Measurements from ENCODE around the gene PLD2.
A peak's percentile ranks its signal among the peaks of the same experiment; 100 is the strongest.

The PLD2 gene

GRCh38 chr17:4789951-4790704, 16.8 kb upstream of the PLD2 start:
- H2AFZ ChIP-seq (ENCODE audit: low read length) = peak overlapping the region; percentile 93
- H3K4me2 ChIP-seq (ENCODE audit: low read depth, low read length) = peak overlapping the region; percentile 91
- no peaks in the 10 kb centered on the region for H3K9me2 ChIP-seq (replicated peaks; ENCODE audit: insufficient read depth, low read length)
- peak overlapping the region; percentile 74 for H3K4me3 ChIP-seq (ENCODE audit: low read length)
- peaks cover 3% of the 10 kb centered on the region for H3K4me1 ChIP-seq (ENCODE audit: low read length)
- H3K36me3 ChIP-seq (replicated peaks; ENCODE audit: insufficient read depth, low read length) = no peaks in the 10 kb centered on the region
- peak overlapping the region; percentile 73 for H3K9ac ChIP-seq (ENCODE audit: low read length)
- H3K79me2 ChIP-seq (ENCODE audit: low read length) = no peaks in the 10 kb centered on the region
- H3F3A ChIP-seq (ENCODE audit: insufficient read depth, low read length) = no peaks in the 10 kb centered on the region
- H3K9me3 ChIP-seq (replicated peaks; ENCODE audit: insufficient read depth, low read length) = no peaks in the 10 kb centered on the region
- H3K27ac ChIP-seq (ENCODE audit: low read length) = peak overlapping the region; percentile 71
- peak; percentile 85 for DNase-seq
- peaks cover 29% of the 10 kb centered on the region for H3K27me3 ChIP-seq (replicated peaks; ENCODE audit: insufficient read depth, low read length)
- H4K20me1 ChIP-seq (ENCODE audit: insufficient read depth, low read length) = no peaks in the 10 kb centered on the region
- TF ChIP-seq EZH2 (optimal IDR thresholded peaks at IDR 0.05; ENCODE audit: low read depth, low read length) = no peak
- TF ChIP-seq, protein P1, sequence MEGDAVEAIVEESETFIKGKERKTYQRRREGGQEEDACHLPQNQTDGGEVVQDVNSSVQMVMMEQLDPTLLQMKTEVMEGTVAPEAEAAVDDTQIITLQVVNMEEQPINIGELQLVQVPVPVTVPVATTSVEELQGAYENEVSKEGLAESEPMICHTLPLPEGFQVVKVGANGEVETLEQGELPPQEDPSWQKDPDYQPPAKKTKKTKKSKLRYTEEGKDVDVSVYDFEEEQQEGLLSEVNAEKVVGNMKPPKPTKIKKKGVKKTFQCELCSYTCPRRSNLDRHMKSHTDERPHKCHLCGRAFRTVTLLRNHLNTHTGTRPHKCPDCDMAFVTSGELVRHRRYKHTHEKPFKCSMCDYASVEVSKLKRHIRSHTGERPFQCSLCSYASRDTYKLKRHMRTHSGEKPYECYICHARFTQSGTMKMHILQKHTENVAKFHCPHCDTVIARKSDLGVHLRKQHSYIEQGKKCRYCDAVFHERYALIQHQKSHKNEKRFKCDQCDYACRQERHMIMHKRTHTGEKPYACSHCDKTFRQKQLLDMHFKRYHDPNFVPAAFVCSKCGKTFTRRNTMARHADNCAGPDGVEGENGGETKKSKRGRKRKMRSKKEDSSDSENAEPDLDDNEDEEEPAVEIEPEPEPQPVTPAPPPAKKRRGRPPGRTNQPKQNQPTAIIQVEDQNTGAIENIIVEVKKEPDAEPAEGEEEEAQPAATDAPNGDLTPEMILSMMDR (IDR thresholded peaks at IDR 0.05; ENCODE audit: low read length) = peak; percentile 73

GRCh38 chr17:4790705-4791088, 16.3 kb upstream of the PLD2 start:
- Histone ChIP-seq H4K20me1 (ENCODE audit: insufficient read depth, low read length) (no peaks in the 10 kb centered on the region), H3K27me3 (replicated peaks; ENCODE audit: insufficient read depth, low read length) (peaks cover 23% of the 10 kb centered on the region), H2AFZ (ENCODE audit: low read length) (peak overlapping the region; percentile 90), H3F3A (ENCODE audit: insufficient read depth, low read length) (no peaks in the 10 kb centered on the region), H3K4me2 (ENCODE audit: low read depth, low read length) (peak overlapping the region; percentile 91), H3K9me2 (replicated peaks; ENCODE audit: insufficient read depth, low read length) (no peaks in the 10 kb centered on the region), H3K27ac (ENCODE audit: low read length) (peak overlapping the region; percentile 71; the same call in 1 of the 2 replicates), H3K9me3 (replicated peaks; ENCODE audit: insufficient read depth, low read length) (no peaks in the 10 kb centered on the region), H3K9ac (ENCODE audit: low read length) (peak overlapping the region; percentile 73; the same call in 1 of the 2 replicates), H3K4me1 (ENCODE audit: low read length) (peaks cover 3% of the 10 kb centered on the region), H3K4me3 (ENCODE audit: low read length) (peak overlapping the region; percentile 74), H3K79me2 (ENCODE audit: low read length) (no peaks in the 10 kb centered on the region), H3K36me3 (replicated peaks; ENCODE audit: insufficient read depth, low read length) (no peaks in the 10 kb centered on the region)
- DNase-seq = no peak
- TF ChIP-seq EZH2phosphoT487 (IDR thresholded peaks at IDR 0.05; ENCODE audit: low read length) (no peak), EZH2 (optimal IDR thresholded peaks at IDR 0.05; ENCODE audit: low read depth, low read length) (no peak)
- TF ChIP-seq, protein P1 (IDR thresholded peaks at IDR 0.05; ENCODE audit: low read length) = no peak

DNA sequence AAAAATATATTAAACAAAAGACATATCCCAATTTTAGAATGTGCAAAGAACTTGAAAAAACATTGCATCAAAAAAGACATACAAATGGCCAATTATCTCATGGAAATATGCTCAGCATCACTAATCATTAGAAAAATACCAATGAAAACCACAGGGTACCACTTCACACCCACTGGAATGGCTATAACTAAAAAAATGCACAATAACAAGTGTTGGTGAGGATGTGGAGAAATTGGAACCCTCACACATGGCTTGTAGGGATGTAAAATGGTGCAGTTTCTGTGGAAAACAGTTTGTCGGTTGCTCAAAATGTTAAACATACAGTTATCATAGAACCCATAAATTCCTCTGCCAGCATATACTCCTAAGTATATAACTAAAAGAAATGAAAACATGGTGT, 11.8 kb upstream of the PLD2 start:
- peaks cover 4% of the 10 kb centered on the region for H3K4me1 ChIP-seq (ENCODE audit: low read length)
- peaks cover 5% of the 10 kb centered on the region; the same call in 1 of the 2 replicates for H3K36me3 ChIP-seq (replicated peaks; ENCODE audit: insufficient read depth, low read length)
- no peak overlapping the region for H3K4me3 ChIP-seq (ENCODE audit: low read length)
- no peak overlapping the region for H3K9ac ChIP-seq (ENCODE audit: low read length)
- H3F3A ChIP-seq (ENCODE audit: insufficient read depth, low read length) = peaks cover 3% of the 10 kb centered on the region
- no peaks in the 10 kb centered on the region for H3K9me2 ChIP-seq (replicated peaks; ENCODE audit: insufficient read depth, low read length)
- H3K27me3 ChIP-seq (replicated peaks; ENCODE audit: insufficient read depth, low read length) = peaks cover 5% of the 10 kb centered on the region; the same call in 1 of the 2 replicates
- peaks cover 22% of the 10 kb centered on the region for H3K79me2 ChIP-seq (ENCODE audit: low read length)
- H3K9me3 ChIP-seq (replicated peaks; ENCODE audit: insufficient read depth, low read length) = no peaks in the 10 kb centered on the region
- no peaks in the 10 kb centered on the region for H4K20me1 ChIP-seq (ENCODE audit: insufficient read depth, low read length)
- no peak for DNase-seq
- no peak for TF ChIP-seq EZH2phosphoT487 (IDR thresholded peaks at IDR 0.05; ENCODE audit: low read length)
- TF ChIP-seq, protein P1 (IDR thresholded peaks at IDR 0.05; ENCODE audit: low read length) = no peak
- H3K27ac ChIP-seq (ENCODE audit: low read length) = no peak overlapping the region
- peak overlapping the region; percentile 45; the same call in 1 of the 2 replicates for H3K4me2 ChIP-seq (ENCODE audit: low read depth, low read length)
- peak overlapping the region; percentile 76 for H2AFZ ChIP-seq (ENCODE audit: low read length)
